Large intestine (tissue), 3 donors: ENCODE results near the gene ATXN7L1. TPM values are rescaled to one million over a fixed set of nuclear protein-coding genes. Genes with fewer than 3 reads are reported as not detected.

Source experiments
- DNase-seq, 2 donors: peaks; one replicate each; pipeline versions ENCODE4 v3.0.0 to v3.0.0-alpha.2; 2013
- H3K27ac ChIP-seq: one replicate; pipeline ENCODE4 v1.5.1; 2013; ENCODE audit warnings: low read length
- H3K27me3 ChIP-seq: 2 replicates; pipeline ENCODE4 v1.6.1; 2013; ENCODE audit warnings: low read length; ENCODE audit not compliant: control insufficient read depth, insufficient read depth
- H3K36me3 ChIP-seq: 2 replicates; pipeline ENCODE4 v1.6.1; 2013; ENCODE audit warnings: low read length; ENCODE audit not compliant: control insufficient read depth, insufficient read depth
- H3K4me1 ChIP-seq: one replicate; pipeline ENCODE4 v1.6.1; 2013; ENCODE audit warnings: low read length; ENCODE audit not compliant: control insufficient read depth, insufficient read depth
- H3K4me3 ChIP-seq: one replicate; pipeline ENCODE4 v1.5.1; 2013; ENCODE audit warnings: low read length
- H3K9me3 ChIP-seq: one replicate; pipeline ENCODE4 v1.6.1; 2013; ENCODE audit warnings: mild to moderate bottlenecking, low read depth, low read length, moderate library complexity; ENCODE audit not compliant: control insufficient read depth
- WGBS: methylation state at CpG from one replicate; pipeline ENCODE4 v1.1.5; 2013; ENCODE audit warnings: low lambda C conversion rate; ENCODE audit not compliant: insufficient coverage; 5-methylcytosine and 5-hydroxymethylcytosine counted together
- polyA plus RNA-seq: library from polyadenylated mRNA; unstranded; fragments of 120-200 nt; gene quantifications from one replicate; pipeline ENCODE4 v1.2.1, GENCODE V29; 2013

The ATXN7L1 gene
- polyA plus RNA-seq, 1 donor = 24.3 TPM

- DNase-seq = peak in 1 of 2 donors; percentile 42
- Histone ChIP-seq H3K27me3 (no peaks in the 10 kb centered on the region), H3K36me3 (peaks cover 23% of the 10 kb centered on the region), H3K4me1 (no peaks in the 10 kb centered on the region), H3K4me3 (no peak overlapping the region), H3K9me3 (no peaks in the 10 kb centered on the region), H3K27ac (no peak overlapping the region)
- WGBS = 69% methylated on average over 3 of the region's 13 CpGs
Observed at GRCh38 chr7:105648561-105649401, 227.6 kb downstream of the ATXN7L1 start.

GRCh38 chr7:105647591-105647990 is 228.8 kb downstream of the ATXN7L1 start:
- Histone ChIP-seq H3K36me3 (peaks cover 30% of the 10 kb centered on the region), H3K4me1 (no peaks in the 10 kb centered on the region), H3K27ac (no peak overlapping the region), H3K27me3 (no peaks in the 10 kb centered on the region), H3K9me3 (no peaks in the 10 kb centered on the region), H3K4me3 (no peak overlapping the region)
- no CpG with 5 or more reads among the region's 7 CpGs for WGBS
- no peak for DNase-seq

GRCh38 chr7:105644937-105645336 is 231.5 kb downstream of the ATXN7L1 start:
- Histone ChIP-seq H3K9me3 (no peaks in the 10 kb centered on the region), H3K27ac (no peak overlapping the region), H3K27me3 (no peaks in the 10 kb centered on the region), H3K4me3 (no peak overlapping the region), H3K36me3 (peaks cover 38% of the 10 kb centered on the region), H3K4me1 (peaks cover 3% of the 10 kb centered on the region)
- no peak for DNase-seq
- WGBS = 86% methylated on average over 1 of the region's 3 CpGs

- no peak overlapping the region for H3K4me3 ChIP-seq
- H3K27ac ChIP-seq = no peak overlapping the region
- peaks cover 3% of the 10 kb centered on the region for H3K9me3 ChIP-seq
- H3K4me1 ChIP-seq = peaks cover 3% of the 10 kb centered on the region
- WGBS = no CpG with 5 or more reads among the region's 1 CpG
- DNase-seq = no peak
- H3K27me3 ChIP-seq = no peaks in the 10 kb centered on the region
- H3K36me3 ChIP-seq = peaks cover 29% of the 10 kb centered on the region
Observed at GRCh38 chr7:105643851-105644250, 232.5 kb downstream of the ATXN7L1 start.

- Histone ChIP-seq H3K27ac (no peak overlapping the region), H3K4me3 (no peak overlapping the region), H3K9me3 (peaks cover 4% of the 10 kb centered on the region), H3K27me3 (no peaks in the 10 kb centered on the region), H3K36me3 (peaks cover 33% of the 10 kb centered on the region), H3K4me1 (peaks cover 3% of the 10 kb centered on the region)
- no peak for DNase-seq
- no CpG with 5 or more reads among the region's 15 CpGs for WGBS
Observed at GRCh38 chr7:105643384-105643783, 233.0 kb downstream of the ATXN7L1 start.

GRCh38 chr7:105642264-105642663 is 234.1 kb downstream of the ATXN7L1 start:
- Histone ChIP-seq H3K4me3 (no peak overlapping the region), H3K27ac (no peak overlapping the region), H3K4me1 (peaks cover 3% of the 10 kb centered on the region), H3K27me3 (no peaks in the 10 kb centered on the region), H3K36me3 (peaks cover 43% of the 10 kb centered on the region), H3K9me3 (peaks cover 4% of the 10 kb centered on the region)
- no peak for DNase-seq
- no CpG with 5 or more reads among the region's 7 CpGs for WGBS

GRCh38 chr7:105640956-105641810 is 235.2 kb downstream of the ATXN7L1 start:
- H3K9me3 ChIP-seq = peaks cover 4% of the 10 kb centered on the region
- no peak overlapping the region for H3K4me3 ChIP-seq
- no peak overlapping the region for H3K27ac ChIP-seq
- WGBS = 100% methylated on average over 1 of the region's 16 CpGs
- H3K27me3 ChIP-seq = no peaks in the 10 kb centered on the region
- H3K4me1 ChIP-seq = peaks cover 3% of the 10 kb centered on the region
- peaks cover 53% of the 10 kb centered on the region for H3K36me3 ChIP-seq
- DNase-seq = no peak

GRCh38 chr7:105639667-105640493 is 236.5 kb downstream of the ATXN7L1 start:
- Histone ChIP-seq H3K36me3 (peaks cover 56% of the 10 kb centered on the region), H3K9me3 (peaks cover 4% of the 10 kb centered on the region), H3K4me1 (peaks cover 3% of the 10 kb centered on the region), H3K4me3 (no peak overlapping the region), H3K27me3 (no peaks in the 10 kb centered on the region), H3K27ac (no peak overlapping the region)
- no peak for DNase-seq
- WGBS = no CpG with 5 or more reads among the region's 19 CpGs

- Histone ChIP-seq H3K27me3 (no peaks in the 10 kb centered on the region), H3K4me1 (peaks cover 3% of the 10 kb centered on the region), H3K36me3 (peaks cover 58% of the 10 kb centered on the region), H3K27ac (peak overlapping the region; percentile 9), H3K4me3 (no peak overlapping the region), H3K9me3 (peaks cover 4% of the 10 kb centered on the region)
- 33% methylated on average over 3 of the region's 24 CpGs for WGBS
- peak; percentile 15 to 41 for DNase-seq
Observed at GRCh38 chr7:105638902-105639495, 237.4 kb downstream of the ATXN7L1 start.
